Midbrain (tissue), 1 donor: ENCODE data around the gene KIAA1328.

ENCODE experiments used
- DNase-seq: peaks from one replicate; lab custom pipeline; 2025; lab: John Stamatoyannopoulos, UW

KIAA1328 gene

GRCh38 chr18:37277804-37278203 lies 448.9 kb downstream of the KIAA1328 start:
- DNase-seq: no peak
